Kidney (tissue), 14 donors: ENCODE measurements around the gene KPNB1. TPM values are rescaled to one million over a fixed set of nuclear protein-coding genes. Genes with fewer than 3 reads are reported as not detected.
A peak's percentile ranks its signal among the peaks of the same experiment; 100 is the strongest.

ENCODE experiments used
- DNase-seq, 5 donors: peaks; one replicate each; pipeline ENCODE4 v3.0.0-alpha.2; 2013 to 2020
- FAIRE-seq: peaks from 2 replicates; lab custom pipeline; 2012; peaks lifted over from hg19 to GRCh38; lab: Jason Lieb, UNC
- H3K27ac ChIP-seq, 2 donors: one replicate each; pipeline ENCODE4 v1.7.0; 2013; ENCODE audit warnings: low read depth in 2 of 2, low read length in 2 of 2, inconsistent platforms in 1 of 2
- H3K27me3 ChIP-seq: one replicate; pipeline ENCODE4 v1.7.1; 2013; ENCODE audit warnings: low read length, inconsistent platforms; ENCODE audit not compliant: control insufficient read depth, insufficient read depth
- H3K36me3 ChIP-seq, 3 donors: one replicate each; pipeline versions ENCODE4 v1.7.0 to v1.7.1; 2013; ENCODE audit warnings: low read length in 3 of 3, control low read depth in 1 of 3, inconsistent platforms in 1 of 3; ENCODE audit not compliant: insufficient read depth in 3 of 3, control insufficient read depth in 2 of 3
- H3K4me1 ChIP-seq, 3 donors: one replicate each; pipeline versions ENCODE4 v1.7.0 to v1.7.1; 2013; ENCODE audit warnings: low read length in 3 of 3, inconsistent platforms in 1 of 3, low read depth in 1 of 3; ENCODE audit not compliant: control insufficient read depth in 2 of 3, insufficient read depth in 2 of 3
- H3K4me3 ChIP-seq, 3 donors: one replicate each; pipeline versions ENCODE4 v1.7.0 to v1.8.1; 2013; ENCODE audit warnings: low read length in 3 of 3, control low read depth in 1 of 3, inconsistent platforms in 1 of 3
- H3K9ac ChIP-seq, 3 donors: one replicate each; pipeline versions ENCODE4 v1.7.0 to v1.7.1; 2013; ENCODE audit warnings: low read length in 3 of 3, control low read depth in 1 of 3, inconsistent platforms in 1 of 3
- H3K9me3 ChIP-seq, 3 donors: one replicate each; pipeline versions ENCODE4 v1.7.0 to v1.7.1; 2013; ENCODE audit warnings: low read length in 3 of 3, control low read depth in 1 of 3, inconsistent platforms in 1 of 3; ENCODE audit not compliant: control insufficient read depth in 2 of 3, insufficient read depth in 1 of 3
- intact Hi-C: fragments of 100-400 bp; cut with DNase I; formaldehyde crosslinking; loops from one replicate; pipeline ENCODE4 v1.11.1; 2022
- polyA plus RNA-seq: library from polyadenylated mRNA; stranded (reverse); fragments of 350-450 nt; fragmentation: Illumina TruSeq; extraction: RNeasy Lipid Tissue Mini Kit (QIAGEN cat#74804); gene quantifications from one replicate; pipeline ENCODE4 v1.2.3, GENCODE V29; 2014; ENCODE audit warnings: low read depth, low replicate concordance; ENCODE audit not compliant: insufficient read depth
- total RNA-seq: library from RNA; stranded (reverse); fragmentation: NEBNext Ultra II Directional; extraction: Animal tissue kit (Norgen Biotek cat#: 25700); gene quantifications from one replicate; pipeline ENCODE4 v1.2.1, GENCODE V29; 2021
- TF ChIP-seq, protein P1 (sequence below): IDR thresholded peaks from 3 replicates; pipeline ENCODE4 v1.5.1; 2012; ENCODE audit warnings: mild to moderate bottlenecking, moderate library complexity, borderline replicate concordance; ENCODE audit not compliant: insufficient read depth; ENCODE audit errors: extremely low read depth
- donor health status: control.
- donor health status: control.
- donor health status: control.
- donor health status: control.
- donor health status: control.
- donor health status: DM: yes; HTN: yes; CAD: no.
- donor health status: Normal renal cell carcinoma (clear cell type).

Gene KPNB1
- total and polyA plus RNA-seq, 2 donors from 2014 or later, result 49.1 to 220 TPM

- DNase-seq, result no peak
- H3K4me3 ChIP-seq, result peak overlapping the region in 1 of 3 donors; percentile 8
- H3K4me1 ChIP-seq, result no peaks in the 10 kb centered on the region
- H3K27me3 ChIP-seq, result no peaks in the 10 kb centered on the region
- H3K9ac ChIP-seq, result no peak overlapping the region
- no peak for FAIRE-seq
- intact Hi-C loops, result no loop called here
- peaks cover 33 to 65% (median 42%) of the 10 kb centered on the region in 3 donors for H3K36me3 ChIP-seq
- H3K27ac ChIP-seq, result no peak overlapping the region
- no peaks in the 10 kb centered on the region for H3K9me3 ChIP-seq
- TF ChIP-seq, protein P1, sequence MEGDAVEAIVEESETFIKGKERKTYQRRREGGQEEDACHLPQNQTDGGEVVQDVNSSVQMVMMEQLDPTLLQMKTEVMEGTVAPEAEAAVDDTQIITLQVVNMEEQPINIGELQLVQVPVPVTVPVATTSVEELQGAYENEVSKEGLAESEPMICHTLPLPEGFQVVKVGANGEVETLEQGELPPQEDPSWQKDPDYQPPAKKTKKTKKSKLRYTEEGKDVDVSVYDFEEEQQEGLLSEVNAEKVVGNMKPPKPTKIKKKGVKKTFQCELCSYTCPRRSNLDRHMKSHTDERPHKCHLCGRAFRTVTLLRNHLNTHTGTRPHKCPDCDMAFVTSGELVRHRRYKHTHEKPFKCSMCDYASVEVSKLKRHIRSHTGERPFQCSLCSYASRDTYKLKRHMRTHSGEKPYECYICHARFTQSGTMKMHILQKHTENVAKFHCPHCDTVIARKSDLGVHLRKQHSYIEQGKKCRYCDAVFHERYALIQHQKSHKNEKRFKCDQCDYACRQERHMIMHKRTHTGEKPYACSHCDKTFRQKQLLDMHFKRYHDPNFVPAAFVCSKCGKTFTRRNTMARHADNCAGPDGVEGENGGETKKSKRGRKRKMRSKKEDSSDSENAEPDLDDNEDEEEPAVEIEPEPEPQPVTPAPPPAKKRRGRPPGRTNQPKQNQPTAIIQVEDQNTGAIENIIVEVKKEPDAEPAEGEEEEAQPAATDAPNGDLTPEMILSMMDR, result no peak
These were observed 10.4 kb downstream of the KPNB1 start for GRCh38 chr17:47660064-47660492.

- DNase-seq, result peak in 4 of 5 donors; percentile 72 to 86 (median 80)
- peaks cover 13 to 54% (median 28%) of the 10 kb centered on the region in 3 donors for H3K36me3 ChIP-seq
- H3K27ac ChIP-seq, result no peak overlapping the region
- FAIRE-seq, result no peak
- H3K27me3 ChIP-seq, result no peaks in the 10 kb centered on the region
- TF ChIP-seq, protein P1, result peak; percentile 88
- H3K9me3 ChIP-seq, result no peaks in the 10 kb centered on the region
- no peaks in the 10 kb centered on the region for H3K4me1 ChIP-seq
- intact Hi-C loops, result no loop called here
- H3K9ac ChIP-seq, result no peak overlapping the region
- no peak overlapping the region for H3K4me3 ChIP-seq
These were observed 14.3 kb downstream of the KPNB1 start for GRCh38 chr17:47663912-47664623.

DNA sequence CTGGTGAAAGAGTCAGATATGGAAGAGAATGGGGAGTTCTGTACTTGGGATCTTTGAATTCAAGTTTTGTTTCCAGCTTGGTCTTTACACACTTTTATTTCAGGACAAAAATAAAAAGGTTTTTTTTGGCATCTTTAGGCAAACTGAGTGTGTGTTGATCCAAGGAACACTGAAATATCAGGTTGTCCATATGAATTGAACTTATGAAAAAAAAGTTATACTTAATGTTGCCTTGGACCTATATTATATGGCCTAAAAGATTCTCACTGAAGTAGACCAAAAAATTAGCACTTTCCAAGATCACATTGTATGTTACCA lies 14.9 kb downstream of the KPNB1 start:
- DNase-seq (no peak), FAIRE-seq (no peak)
- no peak overlapping the region for H3K4me3 ChIP-seq
- H3K9me3 ChIP-seq, result no peaks in the 10 kb centered on the region
- H3K36me3 ChIP-seq, result peaks cover 13 to 59% (median 31%) of the 10 kb centered on the region in 3 donors
- intact Hi-C loops, result no loop called here
- H3K4me1 ChIP-seq, result no peaks in the 10 kb centered on the region
- H3K27ac ChIP-seq, result no peak overlapping the region
- no peaks in the 10 kb centered on the region for H3K27me3 ChIP-seq
- TF ChIP-seq, protein P1, result no peak
- no peak overlapping the region for H3K9ac ChIP-seq
